ENCODE results near the gene GALNT2.

Gene GALNT2

DNA sequence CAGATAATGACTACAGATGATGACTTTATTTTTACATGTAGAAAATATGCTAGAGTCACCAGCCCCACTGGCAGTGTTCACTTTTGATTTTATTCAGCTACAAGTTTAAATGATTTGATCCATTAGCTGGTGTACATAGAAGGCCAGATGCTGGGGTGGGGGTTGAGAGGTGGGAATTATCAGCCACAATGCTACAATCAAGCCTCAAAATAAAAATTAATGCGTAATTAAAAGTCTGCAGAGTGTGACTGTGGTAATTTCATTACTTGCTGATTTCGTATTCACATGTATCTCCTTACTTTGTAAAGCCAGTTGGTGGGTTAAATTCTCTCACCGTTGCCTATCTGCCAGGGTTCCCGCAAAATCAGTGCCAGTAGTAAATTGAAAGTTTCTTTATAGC lies 109.3 kb downstream of the GALNT2 start:
- DNase-seq (ENCODE audit: low read depth in 4 of 4, low spot score in 1 of 4): no peak

DNA sequence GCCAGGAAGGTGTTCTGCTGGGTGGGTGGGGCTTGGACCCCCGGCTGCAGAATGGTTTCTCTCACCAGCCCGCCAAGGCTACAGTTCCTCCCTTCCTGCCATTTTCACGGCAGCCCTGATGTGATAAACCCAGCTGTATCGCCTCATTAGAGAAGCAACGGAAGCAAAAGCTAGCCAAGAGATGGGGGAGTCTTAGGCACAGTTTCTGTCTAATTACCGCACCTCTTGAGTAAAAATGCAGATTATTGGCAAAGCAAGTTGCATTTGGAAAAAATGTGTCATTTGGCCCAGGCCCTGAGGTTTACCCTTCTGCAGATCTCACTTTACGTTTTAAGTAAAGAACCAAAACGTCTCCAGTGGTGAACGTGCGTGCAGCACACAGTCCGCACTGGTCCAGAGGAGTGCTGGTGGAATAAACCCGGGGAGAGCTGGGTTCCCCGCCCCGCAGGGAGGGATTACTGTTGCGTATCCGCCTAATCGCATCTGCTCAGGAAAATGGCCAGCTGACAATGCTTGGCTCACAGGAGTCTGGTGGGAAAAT lies 109.9 kb downstream of the GALNT2 start:
- no peak for DNase-seq (ENCODE audit: low read depth in 4 of 4, low spot score in 1 of 4)

- DNase-seq (ENCODE audit: low read depth in 4 of 4, low spot score in 1 of 4): no peak
Observed at GRCh38 chr1:230179249-230179648, 112.2 kb downstream of the GALNT2 start.

DNA sequence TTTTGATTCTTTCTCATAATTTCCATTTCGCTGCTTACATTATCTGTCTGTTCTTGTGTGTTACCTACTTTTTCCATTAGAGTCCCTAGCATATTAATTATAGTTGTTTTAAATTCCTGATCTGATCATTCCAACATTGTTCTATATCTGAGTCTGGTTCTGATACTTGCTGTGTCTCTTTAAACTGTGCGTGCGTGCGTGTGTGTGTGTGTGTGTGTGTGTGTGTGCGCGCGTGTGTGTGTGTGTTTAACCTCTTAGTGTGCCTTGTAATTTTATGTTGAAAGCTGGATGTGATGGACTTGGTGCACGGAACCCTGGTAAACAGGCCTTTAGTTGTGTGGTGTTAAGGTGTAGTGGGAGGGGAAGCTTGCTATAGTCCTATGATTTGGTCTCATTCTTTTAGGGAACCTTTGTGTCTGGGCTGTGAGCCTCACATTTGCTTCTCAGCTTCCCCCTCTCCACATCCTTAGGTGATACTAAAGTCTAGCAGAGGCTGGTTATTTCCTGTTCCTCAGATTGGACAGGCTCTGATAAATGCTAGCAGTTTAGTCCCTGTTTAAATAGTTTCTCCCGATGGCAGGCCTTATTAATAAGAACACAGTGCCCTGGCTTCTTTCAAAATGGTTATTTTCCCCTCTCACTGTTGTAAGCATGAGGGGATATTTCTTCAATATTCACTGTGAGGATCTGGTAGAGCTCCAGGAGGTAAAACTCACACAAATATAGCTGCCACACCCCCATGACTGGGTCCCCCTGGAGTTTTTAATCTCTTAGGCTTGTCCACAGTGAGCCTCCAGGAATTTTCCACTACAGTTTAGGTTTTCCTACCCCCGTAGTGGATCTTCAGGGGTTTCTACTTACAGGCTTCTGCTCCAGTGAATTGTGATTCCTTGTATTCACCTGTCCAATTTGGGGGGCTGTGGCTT lies 118.3 kb downstream of the GALNT2 start:
- no peak for DNase-seq (ENCODE audit: low read depth in 4 of 4, low spot score in 1 of 4)

DNA sequence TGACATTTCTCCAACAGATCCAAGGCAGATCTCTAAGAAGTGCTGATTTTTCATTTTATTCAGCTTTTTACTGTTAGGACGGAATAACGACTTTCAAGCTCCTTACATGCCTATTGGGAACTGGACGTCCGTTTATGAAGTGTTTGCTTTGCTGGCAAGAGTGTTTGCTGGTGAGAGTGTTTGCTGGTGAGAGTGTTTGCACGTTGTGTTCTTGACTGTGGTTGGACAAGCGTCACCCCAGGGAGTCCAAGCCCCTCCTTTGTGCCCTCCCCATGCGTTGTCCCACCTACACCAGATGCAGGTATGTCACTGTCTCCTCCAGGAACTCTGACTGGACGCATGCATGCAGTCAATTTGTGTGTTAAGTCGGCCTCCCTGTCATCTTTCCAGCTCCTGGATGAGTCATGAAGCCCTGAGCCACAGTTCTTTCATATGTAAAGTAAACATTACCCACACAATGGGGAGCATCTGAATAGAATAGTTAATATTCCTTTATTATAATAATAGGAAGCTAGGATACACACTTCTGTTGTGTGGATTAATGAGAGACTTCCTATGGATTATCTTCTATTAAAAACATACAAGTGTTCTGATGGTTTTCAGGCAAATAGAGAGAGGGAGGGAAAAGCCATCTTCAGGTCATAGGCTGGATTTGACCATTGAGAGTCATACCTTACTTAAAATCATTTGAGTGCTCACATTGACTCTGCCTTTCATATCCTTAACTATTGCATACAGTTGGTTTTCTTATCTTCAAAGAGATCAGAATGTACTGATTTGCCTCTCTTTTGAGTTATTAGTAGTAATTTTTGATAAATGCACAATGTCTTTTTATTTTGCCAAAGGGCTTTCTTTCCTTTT lies 119.2 kb downstream of the GALNT2 start:
- DNase-seq (ENCODE audit: low read depth in 4 of 4, low spot score in 1 of 4): no peak

GRCh38 chr1:230186874-230187273 lies 119.8 kb downstream of the GALNT2 start:
- DNase-seq (ENCODE audit: low read depth in 4 of 4, low spot score in 1 of 4): no peak

- DNase-seq (ENCODE audit: low read depth in 4 of 4, low spot score in 1 of 4): no peak
Observed at GRCh38 chr1:230187290-230187689, 120.3 kb downstream of the GALNT2 start.

DNA sequence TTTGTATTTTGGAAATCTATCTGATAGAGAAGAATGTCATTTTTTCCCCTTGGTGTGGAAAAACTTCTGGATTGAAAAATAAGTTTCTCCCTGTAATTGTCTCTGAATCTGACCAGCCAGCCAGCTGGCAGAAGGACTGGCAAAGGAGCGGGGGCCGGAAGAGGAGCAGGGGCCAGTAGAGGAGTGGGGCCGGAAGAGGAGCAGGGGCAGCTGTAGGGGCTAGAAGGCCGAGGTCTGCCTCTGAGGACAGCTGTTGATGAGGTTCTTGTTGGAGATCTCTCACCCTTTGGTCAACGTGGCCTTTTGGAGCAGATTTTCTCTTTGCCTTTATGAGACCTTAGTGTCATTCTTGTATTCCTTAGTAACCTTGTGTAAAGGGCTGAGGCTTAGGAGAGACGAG lies 121.8 kb downstream of the GALNT2 start:
- no peak for DNase-seq (ENCODE audit: low read depth in 4 of 4, low spot score in 1 of 4)

GRCh38 chr1:230189341-230189740 lies 122.3 kb downstream of the GALNT2 start:
- no peak for DNase-seq (ENCODE audit: low read depth in 4 of 4, low spot score in 1 of 4)

DNA sequence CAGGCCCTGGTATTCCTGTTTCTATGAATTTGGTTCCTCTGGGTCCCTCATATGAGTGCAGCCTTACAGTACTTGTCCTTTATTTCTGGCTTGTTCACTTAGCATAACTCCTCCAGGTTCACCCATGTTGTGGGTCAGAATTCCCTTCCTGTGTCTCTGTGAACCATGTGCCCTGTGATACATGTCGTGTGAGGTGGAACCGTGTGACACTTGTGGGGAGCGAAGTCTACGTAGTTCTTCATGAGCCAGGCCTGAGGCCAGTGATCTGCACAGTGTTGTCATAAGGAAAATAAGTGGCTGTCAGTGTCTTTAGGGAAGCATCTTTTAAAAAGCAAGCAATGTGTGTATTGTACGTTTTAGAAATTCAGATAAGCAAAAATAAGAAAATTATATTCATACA lies 122.8 kb downstream of the GALNT2 start:
- no peak for DNase-seq (ENCODE audit: low read depth in 4 of 4, low spot score in 1 of 4)

- DNase-seq (ENCODE audit: low read depth in 4 of 4, low spot score in 1 of 4): no peak
Observed at GRCh38 chr1:230191079-230191804, 124.2 kb downstream of the GALNT2 start.

GRCh38 chr1:230191855-230192254 lies 124.8 kb downstream of the GALNT2 start:
- no peak for DNase-seq (ENCODE audit: low read depth in 4 of 4, low spot score in 1 of 4)

DNA sequence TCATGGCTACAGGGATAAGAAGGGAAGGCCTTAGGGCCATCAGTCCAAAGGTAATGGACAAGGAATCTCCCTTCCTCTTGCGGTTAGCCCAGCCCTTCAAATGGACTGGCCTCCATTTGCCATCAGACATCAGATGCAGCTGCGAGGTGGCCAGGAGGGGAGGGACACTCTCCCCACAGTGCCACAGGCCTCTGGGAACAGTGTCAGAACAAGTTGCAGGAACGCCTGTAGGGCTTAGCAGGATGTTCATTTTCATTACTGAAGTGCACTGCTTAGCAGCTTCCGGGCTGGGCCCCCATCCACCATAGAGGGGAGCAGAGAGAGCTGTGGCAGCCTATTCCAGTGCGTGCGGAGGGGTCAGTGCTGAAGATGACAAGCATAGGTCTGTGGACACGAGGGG lies 127.5 kb downstream of the GALNT2 start:
- no peak for DNase-seq (ENCODE audit: low read depth in 4 of 4, low spot score in 1 of 4)

DNA sequence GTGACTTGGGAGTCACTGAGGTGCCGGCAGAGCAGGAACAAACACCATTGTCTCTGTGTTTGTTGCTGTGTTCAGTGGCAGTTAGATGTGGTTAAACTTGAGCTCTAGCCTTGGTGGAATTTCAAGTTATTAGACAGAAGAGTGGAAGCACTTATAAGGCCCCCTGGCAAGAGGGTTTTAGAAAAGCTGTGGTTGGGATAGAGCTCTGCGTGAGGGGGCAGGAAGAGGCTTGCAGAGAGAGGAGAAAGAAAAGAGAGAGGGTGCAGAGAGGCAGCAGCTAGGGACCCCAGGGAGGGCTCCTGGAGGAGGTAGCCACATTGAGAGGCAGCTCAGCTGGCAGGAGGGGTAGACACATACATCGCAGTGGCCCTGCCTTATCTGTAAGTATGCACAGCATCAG lies 128.2 kb downstream of the GALNT2 start:
- DNase-seq (ENCODE audit: low read depth in 4 of 4, low spot score in 1 of 4): no peak

GRCh38 chr1:230196077-230196476 lies 129.0 kb downstream of the GALNT2 start:
- DNase-seq (ENCODE audit: low read depth in 4 of 4, low spot score in 1 of 4): no peak

DNA sequence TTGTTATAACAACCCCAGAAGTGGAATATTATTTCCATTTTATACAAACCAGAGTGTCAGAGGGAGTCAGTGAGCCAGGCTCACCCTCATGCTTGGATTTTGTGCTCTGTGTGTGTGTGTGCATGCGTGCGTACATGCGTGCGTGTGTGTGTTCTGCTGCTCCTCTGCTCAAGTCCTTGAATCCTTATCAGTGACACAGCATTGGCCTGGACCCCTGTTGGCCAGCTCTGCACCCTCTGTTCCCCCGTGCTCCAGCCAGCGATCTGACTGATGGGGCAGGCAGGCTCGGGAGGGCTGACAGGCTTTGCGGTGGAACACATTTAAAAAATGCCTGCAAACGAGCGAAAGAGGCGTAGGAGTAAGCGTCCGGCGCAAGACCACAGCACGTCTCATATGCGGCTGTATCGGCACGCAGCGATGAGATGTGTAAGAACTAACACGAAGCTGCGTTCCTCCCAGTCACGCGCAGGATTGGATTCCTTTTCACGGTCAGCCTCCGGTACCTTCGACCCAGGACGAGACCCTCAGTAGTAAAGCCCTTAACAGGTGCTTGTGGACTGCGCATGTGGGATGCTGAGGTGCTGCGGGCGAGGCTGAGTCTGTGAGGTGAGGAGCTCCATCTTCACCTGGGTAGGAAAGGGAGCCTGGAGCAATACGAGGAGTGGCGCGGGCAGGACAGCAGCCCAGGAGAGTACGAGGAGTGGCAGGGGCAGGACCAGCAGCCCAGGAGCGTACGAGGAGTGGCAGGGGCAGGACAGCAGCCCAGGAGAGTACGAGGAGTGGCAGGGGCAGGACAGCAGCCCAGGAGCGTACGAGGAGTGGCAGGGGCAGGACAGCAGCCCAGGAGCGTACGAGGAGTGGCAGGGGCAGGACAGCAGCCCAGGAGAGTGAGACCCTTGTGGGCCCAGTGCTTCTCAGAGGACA lies 130.9 kb downstream of the GALNT2 start:
- DNase-seq (ENCODE audit: low read depth in 4 of 4, low spot score in 1 of 4): no peak

GRCh38 chr1:230199034-230199433 lies 132.0 kb downstream of the GALNT2 start:
- DNase-seq (ENCODE audit: low read depth in 4 of 4, low spot score in 1 of 4): no peak

DNA sequence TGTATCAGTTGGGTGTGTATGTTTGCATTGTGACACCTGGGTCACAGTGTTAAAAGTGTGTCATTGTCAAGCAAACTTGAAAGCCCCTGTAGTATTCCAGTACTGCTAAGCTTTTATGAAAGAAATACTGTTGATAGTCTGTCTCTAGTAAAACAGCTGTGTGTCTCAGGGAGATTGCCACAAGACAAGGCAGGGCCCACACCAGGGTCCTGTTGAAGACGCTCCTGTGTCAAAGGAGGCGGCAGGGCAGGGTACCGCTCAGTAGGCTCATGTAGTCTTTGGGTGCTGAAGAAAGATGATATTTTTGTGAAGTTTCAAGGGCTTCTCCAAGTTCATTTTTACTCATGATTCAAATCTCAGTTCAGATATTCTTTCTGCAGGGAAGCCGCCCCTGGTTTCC lies 132.5 kb downstream of the GALNT2 start:
- no peak for DNase-seq (ENCODE audit: low read depth in 4 of 4, low spot score in 1 of 4)

- DNase-seq (ENCODE audit: low read depth in 4 of 4, low spot score in 1 of 4): no peak
Observed at GRCh38 chr1:230200276-230200675, 133.2 kb downstream of the GALNT2 start.

GRCh38 chr1:230201445-230201844 lies 134.4 kb downstream of the GALNT2 start:
- DNase-seq (ENCODE audit: low read depth in 4 of 4, low spot score in 1 of 4): no peak
